Caco-2 (cell line): Measurements from ENCODE around the gene MYT1. TPM values are rescaled to one million over a fixed set of nuclear protein-coding genes. Genes with fewer than 3 reads are reported as not detected.

ENCODE experiments used
- BruUV-seq: library from RNA; stranded (reverse); fragments of 400-500 nt; replicated peaks from 2 replicates; lab custom pipeline; 2021; lab: Mats Ljungman, UMichigan
- CTCF ChIA-PET: fragments of 300-600 bp; sonication (Branson Sonifier 250); formaldehyde crosslinking; loops from one replicate; lab custom pipeline; 2022; ENCODE audit warnings: antibody characterized with exemption; lab: Charles Lee
- POLR2A ChIA-PET: fragments of 300-600 bp; sonication (Branson Sonifier 250); formaldehyde crosslinking; loops from one replicate; lab custom pipeline; 2022; ENCODE audit warnings: antibody characterized with exemption; lab: Charles Lee
- DNase-seq, 2 experiments: peaks; one replicate each; pipeline versions ENCODE4 v3.0.0 to v3.0.0-alpha.2; 2020 to 2022
- H3K27me3 ChIP-seq: replicated peaks from 2 replicates; pipeline ENCODE4 v1.6.0; 2011; ENCODE audit warnings: low read length; ENCODE audit not compliant: control insufficient read depth, insufficient read depth
- H3K36me3 ChIP-seq: 2 replicates; pipeline ENCODE4 v1.5.1; 2011; ENCODE audit warnings: low read length; ENCODE audit not compliant: control insufficient read depth, insufficient read depth
- H3K4me1 ChIP-seq: fragments of 250-450 bp; sonication (Bioruptor Pico); 2 replicates; pipeline ENCODE4 v1.5.1; 2020; ENCODE audit warnings: mild to moderate bottlenecking
- H3K4me3 ChIP-seq: 2 replicates; pipeline ENCODE4 v1.5.1; 2011; ENCODE audit warnings: low read depth, mild to moderate bottlenecking, control low read depth, low read length
- H3K9me3 ChIP-seq: fragments of 250-450 bp; sonication (Bioruptor Pico); 2 replicates; pipeline ENCODE4 v1.5.1; 2020; ENCODE audit warnings: mild to moderate bottlenecking, moderate library complexity
- H3K27ac Mint-ChIP-seq: one replicate; pipeline ENCODE4 v1.8.0; 2022; ENCODE audit warnings: mixed read lengths; ENCODE audit not compliant: unreplicated experiment
- H3K27me3 Mint-ChIP-seq: one replicate; pipeline ENCODE4 v1.8.0; 2022; ENCODE audit warnings: mixed read lengths; ENCODE audit not compliant: insufficient read depth, unreplicated experiment
- H3K36me3 Mint-ChIP-seq: one replicate; pipeline ENCODE4 v1.8.0; 2022; ENCODE audit warnings: mild to moderate bottlenecking, mixed read lengths; ENCODE audit not compliant: insufficient read depth, unreplicated experiment
- H3K4me1 Mint-ChIP-seq: one replicate; pipeline ENCODE4 v1.8.0; 2022; ENCODE audit warnings: low read depth, mixed read lengths; ENCODE audit not compliant: unreplicated experiment
- H3K4me3 Mint-ChIP-seq: one replicate; pipeline ENCODE4 v1.8.0; 2022; ENCODE audit warnings: mild to moderate bottlenecking, moderate library complexity, mixed read lengths; ENCODE audit not compliant: unreplicated experiment
- H3K9me3 Mint-ChIP-seq: one replicate; pipeline ENCODE4 v1.8.0; 2022; ENCODE audit warnings: mixed read lengths; ENCODE audit not compliant: unreplicated experiment
- CTCF ChIP-seq, 2 experiments: fragments of 200-600 bp in 1 of 2; IDR thresholded peaks; 1 replicate in 1 of 2; 2 replicates in 1 of 2; pipeline versions ENCODE4 v1.5.1 to v1.8.0; 2011 to 2022; ENCODE audit warnings: antibody characterized with exemption in 1 of 2, control low read depth in 1 of 2, inconsistent platforms in 1 of 2, low read depth in 1 of 2, low read length in 1 of 2, mild to moderate bottlenecking in 1 of 2, moderate library complexity in 1 of 2; ENCODE audit not compliant: insufficient read depth in 1 of 2, severe bottlenecking in 1 of 2, unreplicated experiment in 1 of 2
- intact Hi-C: fragments of 100-400 bp; cut with micrococcal nuclease; formaldehyde crosslinking; loops from one replicate; pipeline ENCODE4 v1.10.0; 2022; ENCODE audit not compliant: unreplicated experiment
- total RNA-seq: library from RNA; stranded (reverse); gene quantifications from 2 replicates; pipeline ENCODE4 v1.2.3, GENCODE V29; 2022

The MYT1 gene
- total RNA-seq, 1 experiment from 2014 or later = 0.25 TPM

- no TSS peak for BruUV-seq
- H3K4me3 Mint-ChIP-seq = no peak overlapping the region
- Histone ChIP-seq H3K4me3 (no peak overlapping the region), H3K4me1 (peaks cover 37% of the 10 kb centered on the region), H3K27me3 (no peaks in the 10 kb centered on the region), H3K9me3 (no peaks in the 10 kb centered on the region), H3K36me3 (no peaks in the 10 kb centered on the region)
- no peaks in the 10 kb centered on the region for H3K9me3 Mint-ChIP-seq
- no peak overlapping the region for H3K27ac Mint-ChIP-seq
- peaks cover 8% of the 10 kb centered on the region for H3K27me3 Mint-ChIP-seq
- intact Hi-C loops = no loop called here
- peaks cover 20% of the 10 kb centered on the region for H3K4me1 Mint-ChIP-seq
- H3K36me3 Mint-ChIP-seq = no peaks in the 10 kb centered on the region
- ChIA-PET POLR2A (no interaction called here), CTCF (no interaction called here)
- no peak for DNase-seq
- TF ChIP-seq CTCF (IDR thresholded peaks at IDR 0.05; ENCODE audit: insufficient read depth in 1 of 2, low read depth in 1 of 2, low read length in 1 of 2, severe bottlenecking in 1 of 2, unreplicated experiment in 1 of 2) = no peak
These were observed 61.8 kb downstream of the MYT1 start for GRCh38 chr20:64225828-64226598.

GRCh38 chr20:64226686-64227580 is 62.7 kb downstream of the MYT1 start:
- H3K4me3 ChIP-seq = no peak overlapping the region
- BruUV-seq = no TSS peak
- H3K9me3 ChIP-seq = no peaks in the 10 kb centered on the region
- ChIA-PET CTCF (no interaction called here), POLR2A (no interaction called here)
- no peak overlapping the region for H3K27ac Mint-ChIP-seq
- no peaks in the 10 kb centered on the region for H3K9me3 Mint-ChIP-seq
- no peak overlapping the region for H3K4me3 Mint-ChIP-seq
- H3K36me3 ChIP-seq = no peaks in the 10 kb centered on the region
- no peak for DNase-seq
- no peaks in the 10 kb centered on the region for H3K27me3 ChIP-seq
- H3K4me1 ChIP-seq = peaks cover 28% of the 10 kb centered on the region
- no peak for TF ChIP-seq CTCF (IDR thresholded peaks at IDR 0.05; ENCODE audit: insufficient read depth in 1 of 2, low read depth in 1 of 2, low read length in 1 of 2, severe bottlenecking in 1 of 2, unreplicated experiment in 1 of 2)
- peaks cover 13% of the 10 kb centered on the region for H3K4me1 Mint-ChIP-seq
- peaks cover 8% of the 10 kb centered on the region for H3K27me3 Mint-ChIP-seq
- intact Hi-C loops = no loop called here
- H3K36me3 Mint-ChIP-seq = no peaks in the 10 kb centered on the region

- H3K4me1 ChIP-seq = peaks cover 19% of the 10 kb centered on the region
- DNase-seq = no peak
- no peaks in the 10 kb centered on the region for H3K27me3 ChIP-seq
- BruUV-seq = no TSS peak
- no peaks in the 10 kb centered on the region for H3K36me3 ChIP-seq
- no peaks in the 10 kb centered on the region for H3K9me3 ChIP-seq
- H3K4me3 ChIP-seq = no peak overlapping the region
- H3K4me3 Mint-ChIP-seq = no peak overlapping the region
- H3K27me3 Mint-ChIP-seq = peaks cover 8% of the 10 kb centered on the region
- POLR2A ChIA-PET = no interaction called here
- H3K4me1 Mint-ChIP-seq = peaks cover 9% of the 10 kb centered on the region
- H3K27ac Mint-ChIP-seq = no peak overlapping the region
- H3K9me3 Mint-ChIP-seq = peaks cover 8% of the 10 kb centered on the region
- CTCF ChIA-PET = no interaction called here
- intact Hi-C loops = no loop called here
- H3K36me3 Mint-ChIP-seq = no peaks in the 10 kb centered on the region
- no peak for TF ChIP-seq CTCF (IDR thresholded peaks at IDR 0.05; ENCODE audit: insufficient read depth in 1 of 2, low read depth in 1 of 2, low read length in 1 of 2, severe bottlenecking in 1 of 2, unreplicated experiment in 1 of 2)
These were observed 63.9 kb downstream of the MYT1 start for GRCh38 chr20:64228086-64228653.
